NCI-H1048 (cell line): ENCODE data around the gene NPHP4.

Experiments used
- DNase-seq: peaks from one replicate; lab custom pipeline; 2025; lab: John Stamatoyannopoulos, UW

Gene NPHP4

DNA sequence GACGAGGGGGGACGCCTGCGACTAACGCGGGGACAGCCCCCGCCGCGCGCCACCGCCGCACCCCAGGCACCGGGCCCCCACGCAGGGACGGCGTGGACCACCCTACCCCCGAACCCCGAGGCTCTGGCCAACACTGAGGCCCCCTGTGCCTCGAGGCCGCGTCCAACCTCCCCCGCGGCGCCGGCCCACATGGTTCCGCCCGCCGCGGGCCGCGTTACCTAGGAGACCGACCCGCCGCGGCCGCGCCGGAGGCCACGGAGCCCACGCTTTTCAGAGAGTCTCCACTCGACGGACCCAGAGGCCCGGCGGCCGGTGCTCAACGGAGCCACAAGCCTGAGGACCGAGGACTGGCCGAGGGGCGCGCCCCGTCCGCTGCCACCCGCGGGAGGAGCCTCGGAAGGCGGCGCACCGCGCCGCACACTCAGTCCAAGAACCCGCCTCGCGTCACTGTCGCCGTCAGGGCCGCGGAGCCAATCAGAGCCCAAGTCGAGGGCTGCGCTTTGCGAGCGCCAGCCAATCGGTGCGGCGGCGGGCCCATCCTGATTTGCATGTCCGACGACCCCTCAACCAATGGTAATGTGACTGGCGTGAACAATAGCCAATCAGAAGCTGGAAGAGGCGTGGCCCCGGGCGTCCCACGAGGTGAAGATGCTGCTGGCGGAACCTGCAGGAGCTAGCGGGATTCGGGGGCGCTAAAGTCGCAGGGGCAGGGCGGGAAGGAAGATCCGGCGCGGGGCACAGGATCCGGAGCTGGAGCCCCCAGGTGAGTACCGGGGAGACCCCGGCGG is at the start of gene NPHP4:
Gene NPHP4, minus strand, starts transcription at position 400 of the 788 bp plus-strand sequence. CDS start 6,136 bp downstream, outside the sequence.
- peak; percentile 98 for DNase-seq

DNA sequence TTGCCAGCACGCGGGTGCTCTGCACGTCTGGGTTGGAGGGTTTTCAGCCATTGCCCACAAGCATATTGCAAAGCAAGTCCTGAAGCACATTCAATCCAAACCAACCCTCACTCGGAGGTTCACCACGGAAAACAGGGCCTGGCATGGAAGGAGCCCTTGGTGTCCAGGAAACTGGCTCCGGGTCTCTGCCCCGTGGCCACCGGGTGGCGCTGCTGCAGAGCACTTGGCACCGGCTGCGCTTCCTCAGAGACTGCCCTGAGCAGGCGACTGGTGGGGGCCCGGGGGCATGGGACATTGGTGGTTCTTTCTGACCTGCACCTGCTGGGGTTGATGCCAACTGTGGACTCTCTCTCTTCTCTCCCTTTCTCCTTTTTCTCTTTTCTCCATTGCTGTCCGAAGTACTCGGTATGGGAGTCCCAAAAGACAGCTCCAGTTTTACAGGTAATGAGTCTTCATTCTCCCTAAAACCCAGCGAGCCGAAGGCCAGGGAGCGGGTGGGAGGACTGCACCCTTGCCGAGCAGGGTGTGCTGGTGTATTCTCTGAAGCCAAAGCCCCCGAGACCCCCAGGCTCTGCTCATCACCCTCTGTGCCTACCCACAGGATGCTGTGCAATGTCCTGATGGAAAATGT is 49.3 kb upstream of the NPHP4 start:
- no peak for DNase-seq

DNA sequence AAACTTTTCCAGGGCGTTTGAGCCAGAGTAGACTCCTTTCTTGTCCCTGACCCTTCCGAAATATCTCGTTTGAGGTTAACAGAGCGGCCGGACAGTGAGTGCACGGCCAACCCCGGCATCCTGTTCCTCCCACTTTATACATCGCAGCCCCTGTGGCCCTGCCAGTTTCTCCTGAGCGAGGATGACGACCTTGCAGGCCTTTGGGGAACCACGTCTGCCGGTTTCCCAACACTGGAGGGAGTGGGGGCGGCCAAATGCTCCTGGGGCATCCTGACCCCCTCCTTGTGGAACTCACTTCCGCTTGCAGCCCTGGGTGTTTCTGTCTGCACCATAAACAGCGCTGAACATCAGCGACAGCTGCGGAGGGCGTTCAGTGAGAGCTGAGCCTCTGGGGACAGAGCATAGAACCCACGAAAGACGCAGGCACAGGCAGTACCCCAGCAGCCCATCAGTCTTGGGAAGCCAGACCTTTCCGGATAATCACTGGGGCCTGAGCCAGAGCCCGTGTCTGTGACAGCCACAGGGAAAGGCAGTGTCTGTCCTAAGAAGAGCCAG is 48.7 kb upstream of the NPHP4 start:
- DNase-seq = no peak

DNA sequence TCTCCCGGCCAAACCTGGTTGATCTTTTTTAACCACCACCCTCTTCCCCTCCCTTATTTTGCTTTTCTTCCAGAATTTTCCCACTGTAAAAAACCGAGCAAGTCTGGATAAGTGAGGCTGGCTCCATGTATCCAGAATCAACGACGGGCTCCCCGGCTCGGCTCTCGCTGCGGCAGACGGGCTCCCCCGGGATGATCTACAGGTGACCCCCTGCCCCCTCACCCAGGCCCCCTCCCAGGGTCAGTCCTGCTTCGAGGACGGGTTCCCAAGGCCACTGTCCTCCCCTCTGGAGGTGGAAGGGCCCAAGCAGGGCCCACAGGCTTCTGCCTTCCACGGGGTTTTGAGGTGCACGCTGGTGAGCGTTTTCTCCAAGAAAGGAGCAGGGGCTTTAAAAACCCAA is 48.2 kb upstream of the NPHP4 start:
- no peak for DNase-seq

DNA sequence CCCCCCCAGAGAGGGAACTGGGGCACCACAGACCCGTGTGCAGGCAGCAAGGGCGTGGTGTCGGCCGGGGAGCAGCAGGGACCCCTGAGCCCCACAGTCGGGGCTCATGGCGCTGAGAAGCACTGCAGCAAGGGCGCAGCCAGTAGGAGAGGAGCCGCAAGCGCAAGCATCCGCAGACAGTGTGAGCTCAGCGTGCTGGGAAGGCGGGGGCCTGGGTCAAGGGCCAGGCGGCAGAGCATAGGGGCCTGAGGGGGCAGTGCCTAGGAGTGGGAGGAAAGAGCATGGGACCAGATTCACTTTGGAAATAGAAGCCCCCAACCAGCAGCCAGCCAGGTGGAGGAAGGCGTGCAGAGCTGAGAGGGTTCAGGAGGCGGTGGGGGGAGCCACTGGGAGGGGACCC is 46.8 kb upstream of the NPHP4 start:
- DNase-seq = no peak

DNA sequence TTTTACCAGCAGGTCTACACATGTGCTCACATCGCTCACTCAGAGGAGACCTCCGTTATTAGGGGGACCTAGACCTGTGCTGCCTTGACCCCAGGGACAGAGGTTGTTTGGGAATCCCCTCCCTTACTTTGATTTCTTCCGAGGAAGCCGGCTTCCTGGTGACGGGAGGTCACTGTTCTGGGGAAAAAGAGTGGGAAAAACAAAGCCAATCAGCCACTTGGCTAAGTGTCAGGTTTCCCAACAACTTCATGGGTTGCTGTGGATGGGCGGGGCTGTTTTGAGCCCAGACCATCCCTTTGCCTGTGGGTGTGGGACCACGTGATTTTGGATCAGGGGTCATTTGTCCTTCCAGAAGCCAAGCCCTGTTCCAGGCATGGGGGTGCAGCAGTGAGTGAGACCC is 46.4 kb upstream of the NPHP4 start:
- DNase-seq = no peak

DNA sequence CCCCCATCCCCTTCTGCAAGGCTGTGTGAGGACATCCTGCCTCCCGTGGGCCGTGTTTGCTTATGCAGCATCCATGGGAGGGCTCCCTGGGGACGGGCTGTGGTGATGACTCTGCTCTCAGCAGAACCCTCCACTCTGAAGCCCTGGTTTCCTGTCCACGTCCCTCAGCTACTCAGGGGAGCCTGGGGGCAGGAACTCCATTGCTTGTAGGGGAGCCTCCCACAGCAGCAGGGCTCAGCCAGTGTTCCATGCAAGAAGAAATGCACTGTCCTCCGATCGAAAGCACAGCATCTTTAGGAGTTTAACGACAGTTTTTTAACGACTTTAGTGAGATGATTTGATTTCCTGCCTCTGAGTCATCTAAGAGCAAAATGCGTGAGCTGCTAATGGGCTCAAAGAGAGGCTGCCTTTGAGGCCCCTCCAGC is 45.1 kb upstream of the NPHP4 start:
- no peak for DNase-seq

DNA sequence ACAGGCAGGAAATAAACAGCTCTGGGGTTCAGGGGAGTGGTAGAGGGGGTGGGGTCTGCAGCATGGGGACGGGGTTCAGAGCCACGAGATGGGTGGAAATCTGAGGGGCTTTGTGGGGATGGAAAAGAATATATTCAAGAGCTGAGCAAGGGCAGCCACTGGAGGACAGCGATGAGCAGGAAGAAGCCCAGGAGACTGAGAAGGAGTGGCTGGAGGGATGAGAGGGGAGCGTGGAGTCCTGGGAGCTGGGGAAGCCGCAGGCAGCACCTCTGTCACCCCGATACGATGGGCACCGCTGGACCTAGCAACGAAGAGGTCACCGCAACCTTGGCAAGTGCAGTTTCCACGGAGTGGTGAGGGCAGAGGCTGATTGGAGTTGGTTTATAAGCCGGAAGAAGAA is 43.5 kb upstream of the NPHP4 start:
- DNase-seq = no peak

DNA sequence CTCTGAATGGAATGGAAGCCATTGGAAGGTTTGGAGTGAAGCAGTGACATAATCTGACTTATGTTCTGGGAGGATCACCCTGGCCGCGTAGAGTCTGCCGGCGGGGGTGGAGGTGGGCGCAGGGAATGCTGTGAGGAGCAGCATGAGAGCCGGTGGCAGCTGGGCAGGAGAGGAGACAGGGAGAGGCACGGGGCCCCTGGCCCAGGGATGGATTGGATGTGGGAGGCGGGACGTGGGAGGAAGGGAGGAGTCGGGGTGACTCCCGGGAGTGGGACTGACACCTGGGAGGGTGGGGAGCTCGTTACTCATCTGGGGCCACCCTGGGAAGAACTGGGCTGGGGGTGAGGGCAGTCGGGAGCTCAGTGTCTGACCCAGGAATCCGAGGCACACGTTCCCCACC is 43.1 kb upstream of the NPHP4 start:
- DNase-seq = no peak

DNA sequence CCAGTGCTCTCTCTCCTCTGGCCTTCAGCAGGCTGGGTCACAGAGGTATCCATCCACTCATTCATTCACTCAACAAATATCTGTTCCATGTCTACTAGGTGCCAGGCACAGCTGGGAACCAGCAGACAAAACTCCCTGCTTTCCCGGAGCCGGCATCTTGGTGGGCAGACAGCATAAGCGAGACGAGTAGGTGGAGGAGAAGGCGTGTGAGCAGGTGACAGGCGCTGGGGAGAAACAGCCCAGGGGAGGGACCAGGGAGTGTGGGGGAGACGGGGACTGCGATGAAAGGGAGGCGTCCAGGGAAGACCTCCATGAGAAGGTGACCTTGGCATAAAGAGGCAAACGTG is 42.5 kb upstream of the NPHP4 start:
- DNase-seq = no peak

DNA sequence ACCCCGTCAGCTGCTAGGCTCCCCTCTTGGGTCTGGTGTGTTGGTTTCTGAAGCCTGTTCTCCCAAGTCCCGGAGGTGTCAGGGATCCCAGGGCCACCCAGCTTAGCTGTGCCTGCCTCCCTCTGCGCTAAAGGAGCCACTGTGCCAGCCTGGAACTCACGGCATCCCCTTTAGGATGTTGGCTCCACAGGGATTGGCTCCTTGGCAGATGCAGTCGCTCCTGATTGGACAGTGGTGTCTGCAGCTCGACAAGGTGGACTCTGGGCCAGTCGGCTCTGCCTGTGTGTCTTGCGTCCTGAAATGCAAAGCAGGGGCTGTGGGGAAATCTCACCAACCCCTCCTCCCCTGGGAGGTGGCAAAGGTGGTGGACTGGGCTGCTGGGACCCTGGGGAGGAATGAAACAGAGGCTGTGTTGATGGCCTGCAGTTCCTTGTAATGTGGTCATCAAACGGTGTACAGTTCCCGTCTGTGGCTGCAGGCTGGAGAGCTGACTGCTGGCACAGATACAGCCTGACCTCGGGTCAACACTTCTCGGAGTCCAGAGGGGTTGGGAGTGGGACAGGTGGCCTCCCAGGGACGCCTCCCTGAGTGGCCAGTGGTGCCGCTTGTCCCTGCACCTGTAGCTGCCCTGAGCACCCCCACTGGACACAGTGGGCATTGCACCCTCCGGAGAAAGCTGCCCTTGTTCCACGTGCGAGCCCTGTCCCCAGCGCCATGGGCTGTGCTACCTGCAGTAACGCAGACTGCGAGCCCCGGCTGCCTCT is 41.9 kb upstream of the NPHP4 start:
- DNase-seq = no peak

DNA sequence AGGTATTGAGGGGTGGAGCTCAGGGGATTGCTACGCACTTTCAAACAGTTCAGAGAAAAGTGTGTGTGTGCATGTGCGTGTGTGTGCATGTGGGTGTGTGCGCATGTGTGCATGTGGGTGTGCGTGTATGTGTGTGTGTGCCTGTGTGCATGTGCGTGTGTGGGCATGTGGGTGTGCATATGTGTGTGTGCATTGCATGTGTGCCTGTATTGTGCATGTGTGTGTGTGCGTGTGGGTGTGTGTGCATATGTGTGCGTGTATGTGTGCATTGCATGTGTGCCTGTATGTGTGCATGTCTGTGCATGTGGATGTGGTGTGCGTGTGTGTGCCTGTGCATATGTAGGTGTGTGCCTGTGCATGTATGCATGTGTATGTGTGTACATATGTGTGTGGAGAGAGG is 40.9 kb upstream of the NPHP4 start:
- no peak for DNase-seq

DNA sequence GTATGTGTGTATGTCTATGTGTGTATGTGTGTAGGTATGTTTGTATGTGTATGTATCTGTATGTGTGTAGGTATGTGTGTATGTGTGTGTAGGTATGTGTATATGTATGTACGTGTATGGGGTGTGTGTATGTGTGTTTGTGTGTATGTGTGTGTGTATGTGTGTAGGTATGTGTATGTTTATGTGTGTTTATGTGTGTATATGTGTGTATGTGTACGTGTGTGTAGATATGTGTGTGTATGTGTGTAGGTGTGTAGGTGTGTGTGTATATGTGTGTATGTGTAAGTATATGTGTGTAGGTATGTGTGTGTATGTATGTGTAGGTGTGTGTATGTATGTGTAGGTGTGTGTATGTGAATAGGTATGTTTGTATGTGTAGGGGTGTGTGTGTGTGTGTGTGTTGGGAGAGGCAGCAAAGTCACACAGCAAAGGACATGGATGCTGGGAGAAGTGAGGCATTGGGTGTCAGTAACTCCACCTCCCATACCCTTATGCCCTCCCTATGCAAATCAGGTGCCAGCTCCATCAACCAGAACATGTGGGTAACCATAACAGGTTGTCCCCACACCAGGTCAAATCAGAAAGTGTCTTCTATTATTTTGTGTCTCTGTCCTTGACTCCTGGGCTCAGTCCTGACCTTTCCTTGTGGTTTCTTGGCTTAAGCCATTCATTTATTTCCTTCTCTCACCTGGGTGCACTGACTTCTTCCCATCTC is 38.5 kb upstream of the NPHP4 start:
- no peak for DNase-seq

DNA sequence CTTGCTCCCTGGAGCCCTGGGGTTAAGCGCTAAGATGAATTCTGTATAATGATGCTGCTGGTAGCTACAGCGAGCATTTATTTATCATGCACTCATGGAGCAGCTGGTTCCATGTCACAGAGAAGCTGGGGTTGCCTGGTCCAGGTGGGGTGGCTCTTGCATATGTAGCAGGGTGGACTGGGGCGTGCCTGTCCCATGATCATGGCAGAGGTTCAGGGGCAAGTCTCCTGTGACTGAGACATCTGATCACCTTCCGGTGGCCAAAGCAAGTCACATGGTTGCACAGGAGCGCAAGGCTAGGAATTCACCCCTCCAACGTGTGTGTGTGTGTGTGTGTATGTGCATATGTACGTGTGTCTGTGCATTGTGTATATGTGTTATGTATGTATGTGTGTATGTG is 37.9 kb upstream of the NPHP4 start:
- DNase-seq = no peak

DNA sequence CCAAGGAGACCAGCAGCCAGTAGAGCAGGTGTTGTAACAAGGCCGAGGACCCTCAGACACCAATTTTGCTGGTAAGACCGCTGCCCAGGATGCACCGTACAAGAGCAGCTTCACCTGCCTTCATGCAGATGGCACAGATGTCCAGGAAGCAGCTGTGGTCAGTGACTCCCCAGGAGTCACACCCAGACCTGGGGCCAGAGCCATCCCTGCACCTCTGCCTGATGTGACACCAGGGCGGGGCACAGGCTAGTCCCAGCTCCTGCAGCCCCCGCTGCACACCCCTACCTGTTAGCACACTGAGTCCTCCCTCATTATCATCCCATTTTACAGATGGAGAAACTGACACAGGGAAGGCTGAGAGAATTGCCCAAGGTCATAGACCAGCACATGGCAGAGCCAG is 37.1 kb upstream of the NPHP4 start:
- no peak for DNase-seq

DNA sequence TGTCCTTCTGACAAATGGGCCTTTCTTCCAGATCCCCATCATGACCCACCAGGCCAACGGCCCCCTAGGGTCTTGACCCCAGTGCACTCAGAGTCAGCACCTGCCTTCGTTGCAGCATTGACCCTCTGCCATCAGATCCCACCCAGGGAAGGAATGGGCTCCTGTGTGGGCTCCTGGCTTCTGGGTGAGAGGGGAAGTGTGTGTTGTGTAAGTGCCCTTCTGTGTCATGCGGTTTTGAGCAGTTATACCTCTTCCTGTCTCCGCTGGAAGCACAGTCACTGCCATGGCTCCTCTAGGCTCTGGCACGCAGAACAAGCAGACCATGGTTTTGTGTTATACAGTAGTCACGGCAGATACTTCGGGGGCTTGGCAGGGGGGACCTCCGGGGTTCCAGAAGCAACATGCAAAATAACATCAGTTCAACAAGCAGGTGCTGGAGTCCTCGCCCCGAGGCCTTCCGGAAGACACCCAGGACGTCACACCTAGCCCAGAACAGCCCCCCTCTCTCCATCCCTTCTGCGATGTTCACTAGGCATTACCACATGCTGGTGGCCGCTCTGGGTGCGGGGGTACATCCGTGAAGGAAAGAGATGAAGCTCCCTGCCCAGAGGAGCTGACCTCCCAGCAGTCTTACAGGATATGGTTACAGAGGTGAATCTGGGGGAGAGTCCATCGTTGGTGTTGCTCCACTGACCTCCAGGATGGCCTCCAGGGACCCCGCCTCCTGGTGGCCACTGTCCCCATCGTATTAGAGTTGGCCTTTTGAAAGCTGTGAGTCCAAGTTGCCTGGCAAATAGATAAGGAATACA is 36.0 kb upstream of the NPHP4 start:
- no peak for DNase-seq

DNA sequence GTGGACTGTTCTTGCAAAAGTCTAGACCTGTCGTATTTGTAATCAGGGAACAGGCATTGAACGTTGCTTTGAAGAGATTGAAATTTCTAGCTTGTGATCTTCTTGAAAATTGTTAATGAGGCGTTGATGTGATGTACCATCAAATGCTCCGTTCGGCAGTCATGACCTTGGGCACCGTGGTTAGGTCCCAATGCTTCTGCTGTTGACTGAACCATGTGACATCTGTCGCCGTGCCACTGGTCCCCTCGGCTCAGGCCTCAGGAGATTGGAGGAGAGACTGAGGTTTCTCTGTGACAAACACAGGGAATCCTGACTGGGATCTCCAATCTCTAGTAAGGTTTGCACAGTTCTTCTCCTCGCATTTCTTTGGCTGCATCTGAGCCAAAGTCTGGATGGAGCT is 35.4 kb upstream of the NPHP4 start:
- no peak for DNase-seq

DNA sequence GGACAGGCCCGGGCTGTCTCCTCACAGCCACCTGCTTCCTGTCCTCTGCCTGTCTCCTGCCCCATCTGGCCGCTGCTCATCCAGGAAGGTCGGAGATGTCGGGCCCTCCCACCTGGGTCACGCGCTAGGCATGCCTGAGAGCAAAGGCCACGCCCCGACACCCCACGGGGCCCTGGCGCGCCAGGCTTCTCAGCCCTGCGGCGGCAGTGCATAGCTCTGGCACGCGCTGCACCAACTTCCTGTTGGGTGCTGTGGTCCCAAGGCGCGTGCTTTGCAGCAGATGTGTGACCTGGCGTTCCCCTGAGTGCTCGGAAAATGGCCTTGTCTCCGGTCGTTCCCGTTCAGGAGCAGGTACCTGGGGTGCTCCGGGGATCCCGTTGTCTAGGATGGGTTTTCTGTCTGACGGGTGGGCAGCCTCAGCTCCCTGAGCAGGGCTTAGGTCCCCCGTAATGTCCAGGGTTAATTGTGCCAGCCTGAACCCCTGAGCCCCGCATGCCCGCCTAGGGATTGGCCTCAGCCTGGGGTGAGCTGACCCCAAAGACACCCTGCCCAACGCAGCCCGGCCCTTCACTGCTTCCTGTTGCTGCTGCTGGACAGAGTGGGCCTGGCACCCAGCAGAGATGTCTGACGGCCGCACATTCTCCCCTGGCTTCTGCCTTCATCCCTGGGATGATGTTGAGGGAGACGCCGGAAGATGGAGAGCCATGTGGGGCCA is 34.0 kb upstream of the NPHP4 start:
- no peak for DNase-seq

DNA sequence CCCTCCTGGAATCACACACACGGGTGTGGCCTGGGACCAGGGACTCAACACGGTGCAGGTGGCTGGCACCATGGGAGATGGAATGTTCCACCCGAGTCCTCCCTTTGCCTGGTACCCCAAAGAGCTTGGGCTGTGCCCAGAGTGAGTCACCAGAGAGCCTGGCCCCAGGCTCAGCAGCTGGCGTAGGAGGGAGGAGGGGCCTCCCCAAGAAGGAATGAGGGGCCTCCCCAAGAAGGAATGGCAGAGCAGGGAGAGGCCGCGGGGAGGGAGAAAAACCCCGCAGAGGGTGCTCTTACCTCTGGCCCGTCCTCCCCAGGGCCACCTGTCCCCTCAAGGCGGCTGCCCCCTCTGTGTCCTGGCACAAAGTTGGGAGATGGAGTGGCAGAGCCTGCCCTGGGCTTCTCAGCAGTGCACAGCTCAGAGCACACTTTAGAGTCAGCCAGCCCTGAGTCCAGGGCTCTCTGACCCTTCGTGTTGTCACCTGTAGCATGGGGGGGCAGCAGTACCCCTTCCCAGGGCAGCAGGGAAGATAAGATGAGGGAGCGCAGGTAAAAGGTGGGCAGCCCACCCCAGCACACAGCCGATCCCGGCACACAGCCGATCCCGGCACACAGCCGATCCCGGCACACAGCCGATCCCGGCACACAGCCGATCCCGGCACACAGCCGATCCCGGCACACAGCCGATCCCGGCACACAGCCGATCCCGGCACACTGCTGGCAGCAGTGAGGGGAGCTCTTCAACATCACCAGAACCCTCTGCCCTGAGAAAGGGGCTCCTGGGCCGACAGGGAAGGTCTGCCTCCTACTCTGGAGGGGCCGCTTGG is 33.3 kb upstream of the NPHP4 start:
- no peak for DNase-seq

DNA sequence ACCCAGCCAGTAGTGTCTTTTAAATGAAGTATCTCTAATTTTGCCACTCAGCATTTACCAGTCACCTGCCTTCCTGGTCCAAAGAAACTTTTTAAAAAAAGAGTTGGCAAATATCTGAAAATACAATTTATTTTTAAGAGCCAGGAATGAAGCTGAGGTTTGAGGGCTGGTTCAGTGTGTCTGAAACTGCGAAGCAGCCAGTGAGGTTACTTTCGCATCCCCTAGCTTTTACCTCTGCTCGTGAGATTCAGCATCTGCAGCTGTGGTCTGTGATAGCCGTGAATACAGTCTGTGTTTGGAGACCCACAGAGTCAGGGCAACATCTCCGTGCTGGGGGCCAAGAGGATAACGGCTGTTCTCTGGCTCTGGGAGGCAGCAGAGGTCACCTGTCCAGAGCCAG is 32.2 kb upstream of the NPHP4 start:
- DNase-seq = no peak
